ENCODE measurements around the gene FBXL22.

DNA sequence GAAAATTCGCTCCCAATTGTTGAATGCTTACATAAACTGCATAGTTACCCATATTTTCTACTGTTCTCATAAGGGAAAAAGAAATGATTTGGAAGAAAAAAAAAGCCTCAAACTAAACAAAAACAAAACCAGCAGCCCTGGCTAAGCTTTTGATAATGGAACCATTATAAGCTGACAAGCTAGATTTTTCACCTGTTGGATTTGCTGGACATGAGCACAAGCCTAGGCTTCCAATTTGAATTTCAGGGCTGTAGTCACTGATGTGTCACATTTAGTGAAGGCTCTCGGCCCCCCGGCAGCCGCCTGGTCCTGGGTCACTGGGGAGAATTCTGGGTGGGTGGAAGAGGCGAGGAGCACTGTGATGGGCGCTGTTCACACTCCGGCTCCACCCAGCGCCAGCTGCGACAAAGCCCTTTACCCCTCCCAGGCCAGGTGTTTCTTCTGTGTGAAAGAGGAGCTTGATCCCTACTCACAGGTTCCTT is 4.6 kb downstream of the FBXL22 start:
- TF ChIP-seq CTCF (IDR thresholded peaks at IDR 0.05; ENCODE audit: insufficient read depth, low read length, poor library complexity, severe bottlenecking) (no peak), EZH2phosphoT487 (conservative IDR thresholded peaks at IDR 0.05; ENCODE audit: low read length) (no peak)

All from SU-DHL-6 (cell line).